Right atrium auricular region (tissue), 2 donors: ENCODE results near the gene KAZN. TPM values are rescaled to one million over a fixed set of nuclear protein-coding genes. Genes with fewer than 3 reads are reported as not detected.

Source experiments
- DNase-seq: peaks from one replicate; pipeline ENCODE4 v3.0.0-alpha.2; 2019; ENCODE audit warnings: low spot score
- H3K27ac ChIP-seq, 2 donors: fragments of 200-600 bp; sonication (generic); 1 replicate in 1 of 2; 2 replicates in 1 of 2; pipeline ENCODE4 v1.5.1; 2016 to 2019
- H3K27me3 ChIP-seq, 2 donors: fragments of 200-600 bp; sonication (generic); one replicate each; pipeline versions ENCODE4 v1.5.1 to v1.6.0; 2017 to 2019
- H3K36me3 ChIP-seq: fragments of 200-600 bp; sonication (generic); one replicate; pipeline ENCODE4 v1.5.1; 2016
- H3K4me1 ChIP-seq, 2 donors: fragments of 200-600 bp; sonication (generic); one replicate each; pipeline versions ENCODE4 v1.5.1 to v1.6.0; 2017 to 2019
- H3K4me3 ChIP-seq, 2 donors: fragments of 200-600 bp; sonication (generic); 1 replicate in 1 of 2; 2 replicates in 1 of 2; pipeline ENCODE4 v1.5.1; 2017 to 2019; ENCODE audit warnings: mild to moderate bottlenecking in 1 of 2, moderate library complexity in 1 of 2
- H3K9me3 ChIP-seq, 2 donors: fragments of 200-600 bp; sonication (generic); one replicate each; pipeline ENCODE4 v1.5.1; 2019
- total RNA-seq, 2 donors: library from RNA; depleted of rRNA; stranded (reverse); fragments of >200 nt; gene quantifications; one replicate each; pipeline ENCODE4 v1.1.0, GENCODE V29; 2016
- TF ChIP-seq, protein P1 (sequence below), 2 donors: fragments of 200-600 bp; sonication (generic); IDR thresholded peaks; one replicate each; pipeline ENCODE4 v1.5.1; 2019; ENCODE audit warnings: antibody characterized with exemption in 2 of 2

The KAZN gene
- total RNA-seq, 2 donors from 2014 or later: 3.9 to 6.8 TPM

DNA sequence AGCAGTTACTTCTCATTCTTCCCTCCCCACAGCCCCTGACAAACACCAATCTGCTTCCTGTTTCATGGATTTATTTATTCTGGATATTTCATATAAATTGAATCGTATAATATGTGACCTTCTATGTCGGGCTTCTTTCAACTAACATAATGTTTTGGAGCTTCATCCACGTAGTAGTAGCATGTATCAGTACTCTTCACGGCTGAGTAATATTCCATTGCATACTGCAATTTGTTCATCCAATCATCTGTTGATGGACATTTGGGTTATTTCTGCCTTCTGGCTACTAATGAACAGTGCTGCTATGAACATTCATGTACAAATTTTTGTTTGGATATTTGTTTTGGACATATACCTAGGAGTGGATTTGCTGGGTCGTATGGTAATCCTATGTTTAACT lies 1.9 kb upstream of the KAZN start:
- H3K36me3 ChIP-seq: no peaks in the 10 kb centered on the region
- H3K27ac ChIP-seq: no peak overlapping the region
- H3K9me3 ChIP-seq: no peaks in the 10 kb centered on the region
- H3K4me3 ChIP-seq: no peak overlapping the region
- no peak for DNase-seq
- TF ChIP-seq, protein P1, sequence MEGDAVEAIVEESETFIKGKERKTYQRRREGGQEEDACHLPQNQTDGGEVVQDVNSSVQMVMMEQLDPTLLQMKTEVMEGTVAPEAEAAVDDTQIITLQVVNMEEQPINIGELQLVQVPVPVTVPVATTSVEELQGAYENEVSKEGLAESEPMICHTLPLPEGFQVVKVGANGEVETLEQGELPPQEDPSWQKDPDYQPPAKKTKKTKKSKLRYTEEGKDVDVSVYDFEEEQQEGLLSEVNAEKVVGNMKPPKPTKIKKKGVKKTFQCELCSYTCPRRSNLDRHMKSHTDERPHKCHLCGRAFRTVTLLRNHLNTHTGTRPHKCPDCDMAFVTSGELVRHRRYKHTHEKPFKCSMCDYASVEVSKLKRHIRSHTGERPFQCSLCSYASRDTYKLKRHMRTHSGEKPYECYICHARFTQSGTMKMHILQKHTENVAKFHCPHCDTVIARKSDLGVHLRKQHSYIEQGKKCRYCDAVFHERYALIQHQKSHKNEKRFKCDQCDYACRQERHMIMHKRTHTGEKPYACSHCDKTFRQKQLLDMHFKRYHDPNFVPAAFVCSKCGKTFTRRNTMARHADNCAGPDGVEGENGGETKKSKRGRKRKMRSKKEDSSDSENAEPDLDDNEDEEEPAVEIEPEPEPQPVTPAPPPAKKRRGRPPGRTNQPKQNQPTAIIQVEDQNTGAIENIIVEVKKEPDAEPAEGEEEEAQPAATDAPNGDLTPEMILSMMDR (IDR thresholded peaks at IDR 0.05): no peak
- H3K4me1 ChIP-seq: peaks cover 0 to 17% of the 10 kb centered on the region in 2 donors
- H3K27me3 ChIP-seq: peaks cover 8 to 13% of the 10 kb centered on the region in 2 donors

GRCh38 chr1:14597343-14598006 lies 1.0 kb upstream of the KAZN start:
- TF ChIP-seq, protein P1 (IDR thresholded peaks at IDR 0.05): no peak
- Histone ChIP-seq H3K27ac (no peak overlapping the region), H3K9me3 (no peaks in the 10 kb centered on the region), H3K27me3 (peaks cover 8 to 13% of the 10 kb centered on the region in 2 donors), H3K4me3 (no peak overlapping the region), H3K36me3 (no peaks in the 10 kb centered on the region), H3K4me1 (peaks cover 0 to 25% of the 10 kb centered on the region in 2 donors)
- DNase-seq: no peak

- no peak for DNase-seq
- H3K36me3 ChIP-seq: no peaks in the 10 kb centered on the region
- TF ChIP-seq, protein P1 (IDR thresholded peaks at IDR 0.05): no peak
- H3K4me1 ChIP-seq: peaks cover 0 to 25% of the 10 kb centered on the region in 2 donors
- no peak overlapping the region for H3K27ac ChIP-seq
- peak overlapping the region; percentile 30 to 43 for H3K4me3 ChIP-seq
- peaks cover 8 to 13% of the 10 kb centered on the region in 2 donors for H3K27me3 ChIP-seq
- H3K9me3 ChIP-seq: no peaks in the 10 kb centered on the region
Observed at GRCh38 chr1:14598007-14598497, 433 bp upstream of the KAZN start.

DNA sequence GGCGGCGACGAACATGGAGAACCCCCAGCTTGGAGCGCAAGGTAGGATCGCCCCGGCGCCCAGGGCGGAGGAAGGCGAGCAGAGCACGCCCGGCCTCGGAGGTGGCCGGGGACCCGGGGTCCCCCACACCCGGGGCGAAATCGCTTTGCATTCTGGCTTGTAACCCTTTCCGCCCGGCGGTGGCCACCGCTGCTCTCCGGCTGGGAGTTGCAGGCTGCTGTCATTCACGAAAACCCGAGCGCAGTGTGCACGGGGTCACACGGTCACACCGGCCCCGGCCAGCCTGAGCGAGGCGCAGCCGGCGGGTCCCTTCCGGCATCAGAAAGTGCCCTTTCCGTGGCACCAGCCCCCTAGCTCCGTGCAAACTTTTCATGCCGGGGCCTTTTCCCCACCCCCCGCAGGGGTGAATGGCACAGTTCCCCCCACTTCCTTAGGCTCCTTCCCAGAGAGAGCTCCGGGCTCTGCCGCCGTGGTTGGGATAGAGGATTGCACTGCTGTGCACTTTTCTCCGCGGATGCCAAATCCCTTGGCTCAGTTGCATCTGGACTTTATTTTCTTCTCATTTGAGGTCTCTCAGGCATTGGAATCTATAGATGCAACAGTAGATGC lies 802 bp downstream of the KAZN start:
- no peak for DNase-seq
- TF ChIP-seq, protein P1 (IDR thresholded peaks at IDR 0.05): no peak
- no peak overlapping the region for H3K27ac ChIP-seq
- H3K9me3 ChIP-seq: no peaks in the 10 kb centered on the region
- H3K27me3 ChIP-seq: peaks cover 8 to 13% of the 10 kb centered on the region in 2 donors
- peaks cover 0 to 25% of the 10 kb centered on the region in 2 donors for H3K4me1 ChIP-seq
- H3K36me3 ChIP-seq: no peaks in the 10 kb centered on the region
- peak overlapping the region; percentile 30 to 43 for H3K4me3 ChIP-seq

DNA sequence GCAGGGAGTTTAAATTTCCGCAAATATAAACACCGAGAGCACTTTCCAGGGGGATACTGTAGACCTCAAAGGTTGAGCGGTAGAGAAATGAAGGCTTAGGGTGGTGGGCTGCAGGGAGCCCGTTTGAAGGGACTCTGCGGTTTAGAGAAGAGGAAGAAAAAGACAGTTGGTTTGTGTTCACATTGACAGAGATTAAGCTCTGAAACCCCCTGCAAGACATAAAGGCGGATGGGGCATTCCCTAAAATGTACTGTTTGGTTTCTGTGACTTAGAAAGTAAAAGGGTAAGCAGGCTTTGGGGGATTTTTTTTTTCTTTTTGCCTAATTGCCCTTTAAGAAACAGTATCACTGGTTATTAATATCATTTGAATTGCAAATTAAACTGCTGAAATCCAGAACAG lies 1.3 kb downstream of the KAZN start:
- no peaks in the 10 kb centered on the region for H3K9me3 ChIP-seq
- peak overlapping the region in 1 of 2 donors; percentile 43 for H3K4me3 ChIP-seq
- peaks cover 0 to 25% of the 10 kb centered on the region in 2 donors for H3K4me1 ChIP-seq
- no peak overlapping the region for H3K27ac ChIP-seq
- TF ChIP-seq, protein P1 (IDR thresholded peaks at IDR 0.05): no peak
- H3K36me3 ChIP-seq: no peaks in the 10 kb centered on the region
- no peak for DNase-seq
- peaks cover 8 to 13% of the 10 kb centered on the region in 2 donors for H3K27me3 ChIP-seq
